Right renal cortex interstitium (tissue), 3 donors: ENCODE measurements around the gene OMG. TPM values are rescaled to one million over a fixed set of nuclear protein-coding genes. Genes with fewer than 3 reads are reported as not detected.
"Not testable (repeated sequence)": the region's sequence is repeated elsewhere in the genome, so short reads cannot be mapped to it uniquely, and the experiment has no call there.

Source experiments
- DNase-seq, 3 donors: peaks; one replicate each; pipeline ENCODE4 v3.0.0-alpha.2; 2013; ENCODE audit warnings: low read depth in 3 of 3, low spot score in 2 of 3
- polyA plus RNA-seq, 3 donors: library from polyadenylated mRNA; unstranded; fragments of 120-200 nt; gene quantifications; one replicate each; pipeline ENCODE4 v1.2.1, GENCODE V29; 2013; ENCODE audit not compliant: insufficient read length in 3 of 3

The OMG gene
- polyA plus RNA-seq, 3 donors: 0.10 to 0.19 (median 0.17) TPM

DNA sequence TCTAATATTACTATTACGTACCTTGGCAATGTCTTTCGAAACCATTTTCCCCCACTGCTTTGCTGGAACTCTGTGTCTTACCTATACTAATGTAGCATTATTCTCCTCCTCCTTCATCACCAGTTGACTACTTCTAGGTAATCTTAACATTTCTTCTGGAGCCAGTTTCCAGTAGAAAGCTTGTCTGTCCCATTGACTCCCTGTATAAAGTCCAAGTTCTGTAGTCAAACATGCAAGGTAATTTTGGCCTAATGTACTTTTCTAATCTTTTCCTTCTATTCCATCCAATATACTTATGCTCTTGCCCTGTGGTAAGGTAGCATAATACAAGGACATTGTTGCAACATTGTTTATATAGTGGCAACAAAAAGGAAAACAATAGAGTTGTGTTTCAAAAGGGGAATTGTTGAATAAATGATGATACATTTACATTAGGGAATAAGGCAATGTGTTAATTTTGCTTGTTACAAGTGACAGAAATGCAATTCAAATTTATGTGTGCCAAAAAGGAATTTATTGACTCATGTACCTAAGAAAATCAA lies 27.9 kb downstream of the OMG start:
- DNase-seq: no peak

DNA sequence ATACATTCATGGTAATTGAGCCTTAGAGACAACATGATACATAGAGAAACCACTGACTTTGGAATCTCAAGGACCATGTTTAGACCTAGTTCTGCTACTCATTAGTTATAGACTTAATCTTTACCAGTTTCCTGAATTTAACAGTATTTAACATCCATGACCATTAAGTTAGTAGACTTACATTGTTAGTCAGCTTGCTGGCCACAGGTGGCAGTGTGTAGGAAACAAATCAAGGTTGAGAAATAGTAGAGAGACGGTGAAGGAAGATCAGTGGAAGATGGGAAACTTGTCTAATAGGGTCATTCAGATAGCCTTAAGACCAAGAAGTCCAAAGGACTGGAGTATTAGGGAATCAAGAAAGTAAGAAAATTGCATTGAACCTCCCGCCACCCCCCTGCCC lies 31.0 kb downstream of the OMG start:
- DNase-seq: no peak

DNA sequence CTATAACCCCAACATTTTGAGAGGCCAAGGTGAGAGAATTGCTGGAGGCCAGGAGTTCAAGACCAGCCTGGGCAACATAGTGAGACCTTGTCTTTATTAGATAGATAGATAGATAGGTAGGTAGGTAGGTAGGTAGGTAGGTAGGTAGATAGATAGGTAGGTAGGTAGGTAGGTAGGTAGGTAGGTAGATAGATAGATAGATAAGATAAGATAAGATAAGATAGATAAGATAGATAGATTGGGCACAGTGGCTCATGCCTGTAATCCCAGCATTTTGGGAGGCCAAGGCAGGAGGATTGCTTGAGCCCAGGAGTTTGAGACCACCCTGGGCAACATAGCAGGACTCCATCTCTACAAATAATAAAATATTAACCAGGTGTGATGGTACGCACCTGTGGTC lies 34.1 kb downstream of the OMG start:
- DNase-seq: not testable (repeated sequence)

DNA sequence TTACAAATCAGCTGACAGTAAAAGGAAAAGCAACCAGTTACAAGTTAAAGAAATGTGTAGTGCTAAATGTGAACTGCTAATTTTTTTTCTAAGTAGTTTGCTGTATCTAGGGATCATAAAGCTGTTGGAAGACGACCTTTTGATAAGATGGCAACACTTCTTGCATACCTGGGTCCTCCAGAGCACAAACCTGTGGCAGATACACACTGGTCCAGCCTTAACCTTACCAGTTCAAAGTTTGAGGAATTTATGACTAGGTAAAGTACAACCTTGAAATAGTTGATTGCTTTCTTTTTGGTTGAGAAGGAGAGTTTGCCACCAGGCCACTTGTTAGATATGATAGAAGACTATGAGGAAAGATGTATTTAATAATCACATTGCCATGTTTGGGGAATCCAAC lies 35.4 kb downstream of the OMG start:
- DNase-seq: no peak

DNA sequence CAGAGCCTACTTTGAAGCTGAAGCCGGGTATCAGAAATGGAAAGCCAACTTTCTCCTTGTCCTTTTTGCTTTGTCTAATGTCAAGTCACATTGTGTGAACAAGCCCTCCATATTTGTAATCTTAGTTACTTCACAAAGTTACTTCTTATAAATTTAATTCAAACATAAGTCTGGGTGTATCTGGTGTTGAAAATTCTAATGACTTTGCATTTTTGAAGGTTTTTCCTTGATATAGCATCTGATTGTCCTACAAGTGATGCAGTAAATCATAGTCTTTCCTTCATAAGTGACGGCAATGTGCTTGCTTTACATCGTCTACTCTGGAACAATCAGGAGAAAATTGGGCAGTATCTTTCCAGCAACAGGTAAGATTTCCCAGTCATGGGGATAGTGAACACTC lies 36.9 kb downstream of the OMG start:
- no peak for DNase-seq

DNA sequence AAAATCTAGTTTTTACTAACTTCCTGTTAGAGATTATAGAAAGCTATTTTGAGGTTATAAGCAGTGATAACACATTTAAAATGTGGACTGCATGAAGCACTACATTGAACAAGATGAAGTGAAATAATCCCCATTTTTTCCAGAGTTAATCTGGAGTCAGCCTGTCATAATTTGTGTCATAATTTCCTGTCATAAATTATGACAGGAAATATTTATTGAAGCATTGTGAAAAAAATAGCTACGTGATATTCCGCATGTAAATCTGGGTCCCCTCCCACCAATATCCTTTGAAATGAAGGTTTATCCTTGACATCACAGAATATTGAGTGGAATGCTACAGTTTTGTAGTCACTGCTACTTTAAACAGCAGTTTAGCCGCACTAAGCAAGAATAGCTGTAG lies 40.1 kb downstream of the OMG start:
- DNase-seq: no peak

DNA sequence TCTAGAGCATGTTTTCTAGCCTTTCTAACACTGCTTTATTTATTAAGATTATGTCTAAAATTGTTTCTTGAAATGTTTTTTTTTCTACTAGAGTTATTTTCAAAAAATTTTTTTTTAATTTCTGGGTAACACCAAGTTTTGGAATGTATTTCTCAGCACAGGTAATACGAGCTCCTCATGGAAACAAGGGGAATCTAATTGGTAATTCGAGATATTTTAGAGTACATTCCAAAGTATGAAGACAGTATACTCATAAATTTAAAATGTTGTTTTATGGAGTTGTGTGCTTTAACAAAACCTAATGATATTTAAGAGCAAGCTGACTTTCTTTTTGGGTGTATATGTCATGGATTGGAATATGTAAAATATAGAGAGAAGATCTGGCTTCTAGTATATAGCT lies 42.4 kb downstream of the OMG start:
- DNase-seq: no peak

DNA sequence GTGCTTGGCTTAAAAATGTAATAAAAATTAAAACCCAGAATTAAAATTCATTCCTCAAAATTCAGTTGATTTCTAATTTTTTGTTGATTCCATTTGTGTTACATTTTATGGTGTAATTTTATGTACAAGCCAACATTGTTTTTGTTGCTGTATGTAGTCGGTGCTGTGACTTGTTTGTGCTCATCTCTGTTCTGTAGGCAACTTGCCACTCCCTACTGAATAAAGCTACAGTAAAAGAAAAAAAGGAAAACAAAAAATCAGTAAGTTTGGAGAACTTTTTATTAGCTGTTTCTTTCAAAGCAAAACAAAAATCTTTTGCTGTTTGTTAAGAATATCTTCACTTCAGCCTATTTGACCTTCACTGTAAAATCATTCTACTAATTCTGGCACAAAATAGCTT lies 44.3 kb downstream of the OMG start:
- DNase-seq: no peak

DNA sequence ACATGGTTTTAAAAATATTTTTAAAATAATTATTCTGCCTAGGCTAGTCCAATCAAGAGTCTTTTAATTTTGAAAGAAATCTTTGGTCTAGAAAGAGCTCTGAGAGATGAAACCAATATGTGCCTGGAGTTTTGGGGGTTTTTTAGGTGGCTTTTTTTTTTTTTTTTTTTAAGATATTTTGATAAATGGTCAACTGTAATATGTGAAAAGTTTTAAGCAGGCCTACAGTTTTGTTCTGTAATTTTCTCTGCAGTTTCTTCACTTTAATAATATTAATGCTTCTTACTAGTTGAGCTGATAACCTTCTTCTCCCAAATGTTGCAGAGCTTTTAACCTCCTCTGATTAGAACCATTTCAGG lies 45.1 kb downstream of the OMG start:
- no peak for DNase-seq

DNA sequence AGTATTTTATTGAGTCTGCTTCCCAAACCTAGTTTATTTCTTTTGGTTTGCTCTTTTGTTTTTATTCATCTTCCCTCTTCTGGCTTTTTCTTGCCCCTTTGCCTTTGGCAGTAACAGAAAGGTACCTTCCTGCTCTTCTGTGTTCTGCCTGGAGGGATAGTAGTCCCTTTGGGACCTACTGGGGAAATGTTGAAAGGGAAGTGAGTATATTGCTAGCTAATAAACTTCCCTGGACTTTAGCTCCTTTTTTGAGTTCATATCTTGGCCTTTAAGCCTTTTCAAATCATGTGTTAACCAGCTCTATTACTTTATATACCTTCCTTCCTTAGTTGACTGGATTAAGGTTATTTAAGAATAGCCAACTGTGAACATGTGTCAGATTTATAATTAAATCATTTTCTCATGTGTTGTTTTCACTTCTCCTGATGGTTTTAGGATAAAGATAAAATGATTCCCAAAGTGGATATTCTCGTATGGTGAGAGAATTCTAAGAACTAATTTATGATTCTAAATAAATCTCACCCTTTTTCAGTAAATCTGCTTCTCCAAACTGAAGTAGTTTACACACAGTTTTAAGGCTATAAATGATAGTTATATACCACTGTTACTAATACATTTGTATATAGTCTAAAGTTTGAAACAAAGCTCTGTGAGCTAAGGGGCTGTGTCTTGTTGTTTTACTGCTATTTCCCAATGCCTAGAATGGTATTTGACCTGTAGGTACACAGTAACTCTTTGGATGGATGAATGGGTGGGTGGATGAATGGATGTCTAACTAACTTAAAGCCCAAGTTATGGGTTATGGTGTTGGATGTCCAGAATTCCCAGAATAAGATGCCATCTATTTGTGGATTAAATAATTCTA lies 45.7 kb downstream of the OMG start:
- no peak for DNase-seq

DNA sequence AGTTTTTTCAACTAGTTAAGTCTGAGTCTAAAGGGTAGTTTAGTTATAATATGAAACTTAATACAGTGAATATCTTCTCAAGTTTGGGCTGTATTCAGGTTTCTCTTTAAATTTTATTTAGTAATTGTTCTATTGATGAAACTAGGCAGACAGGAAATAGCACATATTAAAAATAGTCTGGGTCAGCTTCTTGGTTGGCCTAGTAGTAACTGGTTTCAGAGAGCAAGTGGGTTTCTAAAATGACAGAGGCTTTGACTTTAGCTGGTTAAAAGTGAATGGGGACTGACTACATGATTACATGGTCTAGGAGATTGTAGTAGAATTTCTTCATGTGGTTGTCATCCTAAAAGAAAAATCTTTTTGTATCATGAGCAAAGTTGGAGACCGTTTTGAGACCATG lies 46.8 kb downstream of the OMG start:
- no peak for DNase-seq

DNA sequence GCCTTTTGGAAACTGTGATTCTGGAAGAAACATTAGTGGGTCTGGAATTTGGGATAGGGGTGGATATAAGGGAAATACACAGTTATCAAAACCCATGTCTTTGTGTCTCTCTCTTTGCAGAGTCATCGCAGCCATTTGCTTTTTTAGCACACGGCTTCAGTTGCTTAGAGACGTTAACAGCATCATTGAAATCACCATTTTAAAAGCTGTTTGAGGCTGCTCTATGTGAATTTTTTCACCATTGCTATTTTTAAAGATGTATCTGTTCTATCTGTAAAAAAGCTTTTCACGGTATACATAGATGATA lies 47.3 kb downstream of the OMG start:
- no peak for DNase-seq

DNA sequence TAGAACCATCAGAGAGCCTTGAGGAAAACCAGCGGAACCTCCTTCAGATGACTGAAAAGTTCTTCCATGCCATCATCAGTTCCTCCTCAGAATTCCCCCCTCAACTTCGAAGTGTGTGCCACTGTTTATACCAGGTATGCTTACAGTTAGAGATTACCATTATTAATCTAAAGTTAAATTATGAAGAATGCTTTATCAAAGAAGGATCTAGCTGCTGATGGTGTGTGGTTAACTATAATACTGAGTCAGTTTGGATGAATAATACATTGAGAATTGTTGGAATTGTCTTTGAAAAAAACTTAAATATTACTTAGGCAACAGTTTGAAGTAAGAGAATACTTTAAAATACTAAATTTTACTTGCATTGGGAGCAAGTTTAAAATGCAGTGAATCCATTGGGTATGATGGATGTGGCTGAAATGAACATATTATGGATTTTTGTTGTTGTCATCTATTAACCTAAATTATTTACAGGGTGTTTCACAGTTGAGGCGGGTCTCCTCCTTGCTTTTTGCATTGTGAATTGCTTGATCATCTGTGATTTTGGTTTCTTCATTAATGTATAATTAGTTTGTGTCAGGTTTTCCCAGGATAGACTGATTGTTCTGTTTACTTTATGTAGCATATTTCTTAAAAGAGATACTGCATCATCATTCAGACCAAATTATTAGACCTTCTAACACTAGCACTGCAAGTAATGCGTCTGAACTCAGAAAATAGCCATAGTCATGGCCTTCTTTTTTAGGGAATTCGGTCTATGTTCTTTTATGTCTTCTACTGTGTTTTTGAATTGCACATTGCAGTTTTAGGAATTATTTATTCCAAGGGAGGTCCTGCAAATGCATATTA lies 47.8 kb downstream of the OMG start:
- DNase-seq: no peak

Other genes with a start within 250 kb of the OMG start
- gene NF1, start 202.3 kb downstream of the OMG start, polyA plus RNA-seq: 10 to 100 TPM; 36.7 to 42.9 (median 39.2) TPM
- 1 to 10 TPM; 2.7 to 4.3 (median 3.4) TPM for gene EVI2B, start 16.8 kb upstream of the OMG start, polyA plus RNA-seq
- gene EVI2A, start 24.4 kb upstream of the OMG start, polyA plus RNA-seq: 1 to 10 TPM; 1.9 to 2.0 (median 1.9) TPM
- 10 to 100 TPM; 15.8 to 19.7 (median 19.1) TPM for gene RAB11FIP4, start 94.4 kb upstream of the OMG start, polyA plus RNA-seq